D721Med (cell line): ENCODE measurements around the gene ANKRD44.

Experiments
- DNase-seq: peaks from one replicate; pipeline ENCODE4 v3.0.0; 2011; ENCODE audit warnings: low spot score; ENCODE audit not compliant: insufficient read length
- FAIRE-seq: peaks from 2 replicates; lab custom pipeline; 2011; peaks lifted over from hg19 to GRCh38; lab: Jason Lieb, UNC
- CTCF ChIP-seq: IDR thresholded peaks from 2 replicates; pipeline ENCODE4 v1.5.1; 2012; ENCODE audit warnings: mild to moderate bottlenecking, control low read depth; ENCODE audit not compliant: insufficient read depth; ENCODE audit errors: missing control alignments

ANKRD44 gene

GRCh38 chr2:196949116-196949515 is 361.5 kb downstream of the ANKRD44 start:
- DNase-seq (no peak), FAIRE-seq (no peak)
- TF ChIP-seq CTCF: no peak

- DNase-seq (no peak), FAIRE-seq (no peak)
- no peak for TF ChIP-seq CTCF
Measured at GRCh38 chr2:196944570-196944969, 366.0 kb downstream of the ANKRD44 start.

- no peak for TF ChIP-seq CTCF
- FAIRE-seq: no peak
- DNase-seq: no peak
Measured at GRCh38 chr2:196941398-196942078, 369.0 kb downstream of the ANKRD44 start.

GRCh38 chr2:196939371-196939770 is 371.2 kb downstream of the ANKRD44 start:
- TF ChIP-seq CTCF: no peak
- FAIRE-seq (no peak), DNase-seq (no peak)
